ENCODE results near the gene TMPRSS11E. TPM values are rescaled to one million over a fixed set of nuclear protein-coding genes. Genes with fewer than 3 reads are reported as not detected.
"Not testable (repeated sequence)": the region's sequence is repeated elsewhere in the genome, so short reads cannot be mapped to it uniquely, and the experiment has no call there.

TMPRSS11E gene
- total and polyA plus RNA-seq, 10 donors = 0.03 to 0.60 (median 0.21) TPM; not detected in 4

DNA sequence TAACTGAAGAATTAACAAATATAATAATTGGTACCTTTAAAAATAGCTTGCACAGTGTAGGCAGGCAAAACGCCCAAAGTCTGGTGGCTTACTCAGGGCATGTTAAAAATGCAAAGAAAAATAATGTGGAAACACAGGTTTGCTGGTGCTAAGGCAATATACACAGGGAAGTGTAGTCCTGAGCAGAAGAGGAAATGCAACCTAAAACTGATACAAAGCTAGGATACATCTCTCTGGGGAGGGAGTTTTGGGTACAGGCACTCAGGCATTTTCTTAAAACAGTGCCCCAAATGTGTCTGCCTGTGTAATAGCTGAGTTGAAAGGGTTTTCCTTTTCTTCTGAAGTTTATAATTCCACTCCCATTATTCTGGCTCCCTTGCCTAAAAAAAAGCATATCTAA lies 47.4 kb downstream of the TMPRSS11E start:
- no peak overlapping the region for H3K27ac ChIP-seq
- no peaks in the 10 kb centered on the region for H3K27me3 ChIP-seq (replicated peaks in 1 of 7)
- WGBS, 5 donors = 2 to 6% (median 2%) methylated on average over 1 of the region's 1 CpG
- no peaks in the 10 kb centered on the region for H3K9me3 ChIP-seq
- H3K36me3 ChIP-seq = no peaks in the 10 kb centered on the region
- DNase-seq = no peak
- H3K4me3 ChIP-seq = no peak overlapping the region
- no peak for TF ChIP-seq POLR2AphosphoS5 (IDR thresholded peaks at IDR 0.05)
- TF ChIP-seq, protein P1, sequence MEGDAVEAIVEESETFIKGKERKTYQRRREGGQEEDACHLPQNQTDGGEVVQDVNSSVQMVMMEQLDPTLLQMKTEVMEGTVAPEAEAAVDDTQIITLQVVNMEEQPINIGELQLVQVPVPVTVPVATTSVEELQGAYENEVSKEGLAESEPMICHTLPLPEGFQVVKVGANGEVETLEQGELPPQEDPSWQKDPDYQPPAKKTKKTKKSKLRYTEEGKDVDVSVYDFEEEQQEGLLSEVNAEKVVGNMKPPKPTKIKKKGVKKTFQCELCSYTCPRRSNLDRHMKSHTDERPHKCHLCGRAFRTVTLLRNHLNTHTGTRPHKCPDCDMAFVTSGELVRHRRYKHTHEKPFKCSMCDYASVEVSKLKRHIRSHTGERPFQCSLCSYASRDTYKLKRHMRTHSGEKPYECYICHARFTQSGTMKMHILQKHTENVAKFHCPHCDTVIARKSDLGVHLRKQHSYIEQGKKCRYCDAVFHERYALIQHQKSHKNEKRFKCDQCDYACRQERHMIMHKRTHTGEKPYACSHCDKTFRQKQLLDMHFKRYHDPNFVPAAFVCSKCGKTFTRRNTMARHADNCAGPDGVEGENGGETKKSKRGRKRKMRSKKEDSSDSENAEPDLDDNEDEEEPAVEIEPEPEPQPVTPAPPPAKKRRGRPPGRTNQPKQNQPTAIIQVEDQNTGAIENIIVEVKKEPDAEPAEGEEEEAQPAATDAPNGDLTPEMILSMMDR (IDR thresholded peaks at IDR 0.05 in 8 of 11, conservative IDR thresholded peaks at IDR 0.05 in 3 of 11) = no peak
- no peak for TF ChIP-seq POLR2A (IDR thresholded peaks at IDR 0.05)
- intact Hi-C loops (cut with DNase I; ENCODE audit: low total_unique reads) = loop anchor here (5.0 kb wide), 1 partner anchor 138 kb away; no protein-coding TSS in a partner anchor
- peaks cover 0 to 10% (median 5%) of the 10 kb centered on the region in 6 donors for H3K4me1 ChIP-seq

DNA sequence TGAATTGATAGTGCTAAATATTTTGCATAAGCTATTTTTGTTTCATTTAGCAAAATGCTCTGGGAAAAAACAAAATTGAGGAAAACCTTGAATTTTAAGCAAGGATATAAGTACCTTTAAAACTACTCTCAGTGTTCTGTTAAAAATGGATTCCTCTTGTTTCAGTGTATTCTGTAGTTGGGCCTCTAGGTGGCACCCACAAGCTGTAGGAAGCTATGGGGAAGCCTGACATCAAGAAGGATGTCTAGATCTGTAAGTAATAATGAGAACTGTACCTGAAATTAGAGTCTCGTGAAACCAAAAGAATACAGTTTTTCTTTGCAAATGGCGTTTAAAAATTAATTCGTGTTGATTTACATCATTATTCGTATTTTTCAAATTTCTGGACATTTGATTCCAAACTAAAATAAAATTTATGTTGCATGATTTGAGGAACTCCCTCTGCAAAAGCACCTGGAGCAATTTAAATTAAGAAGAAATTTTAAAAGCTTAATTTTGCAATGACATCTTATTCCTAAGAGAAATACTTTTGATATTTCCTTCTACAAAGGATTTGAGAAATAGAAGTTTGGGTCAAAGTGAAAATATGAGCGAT lies 51.2 kb downstream of the TMPRSS11E start:
- 19 to 21% (median 20%) methylated on average over 5 of the region's 5 CpGs for WGBS, 5 donors

DNA sequence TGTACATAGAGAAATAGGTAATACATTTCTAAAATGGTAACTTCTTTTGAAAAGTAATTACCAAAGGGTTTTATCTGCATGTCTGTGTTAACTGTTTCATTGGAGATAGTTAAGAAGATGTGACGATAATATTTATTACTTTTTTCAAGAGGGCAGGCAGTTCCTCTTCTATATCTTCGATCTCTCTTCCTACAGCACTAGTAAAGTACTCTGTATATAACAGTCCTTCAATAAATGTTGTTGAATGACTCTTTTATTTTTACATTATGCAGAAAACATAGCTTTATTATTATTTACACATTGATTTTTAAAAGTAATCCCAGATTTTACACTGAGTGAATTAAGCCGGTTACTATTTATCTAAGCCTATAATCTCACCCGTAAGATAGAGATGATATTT lies 51.8 kb downstream of the TMPRSS11E start:
- 71 to 80% (median 75%) methylated on average over 4 of the region's 4 CpGs for WGBS, 5 donors
- H3K27me3 ChIP-seq (replicated peaks in 1 of 7) = no peaks in the 10 kb centered on the region
- no peak overlapping the region for H3K27ac ChIP-seq
- intact Hi-C loops (cut with DNase I; ENCODE audit: low total_unique reads) = no loop called here
- DNase-seq = no peak
- no peaks in the 10 kb centered on the region for H3K36me3 ChIP-seq
- TF ChIP-seq, protein P1 (IDR thresholded peaks at IDR 0.05 in 8 of 11, conservative IDR thresholded peaks at IDR 0.05 in 3 of 11) = no peak
- TF ChIP-seq POLR2A (IDR thresholded peaks at IDR 0.05) = no peak
- TF ChIP-seq POLR2AphosphoS5 (IDR thresholded peaks at IDR 0.05) = no peak
- H3K9me3 ChIP-seq = no peaks in the 10 kb centered on the region
- H3K4me3 ChIP-seq = no peak overlapping the region
- peaks cover 0 to 10% (median 5%) of the 10 kb centered on the region in 6 donors for H3K4me1 ChIP-seq

More for the DNA sequence above, 51.2 kb downstream of the TMPRSS11E start:
- intact Hi-C loops (cut with DNase I; ENCODE audit: low total_unique reads) = no loop called here
- Histone ChIP-seq H3K27me3 (replicated peaks in 1 of 7) (no peaks in the 10 kb centered on the region), H3K27ac (no peak overlapping the region), H3K9me3 (no peaks in the 10 kb centered on the region), H3K4me1 (peaks cover 0 to 10% (median 5%) of the 10 kb centered on the region in 6 donors), H3K36me3 (no peaks in the 10 kb centered on the region), H3K4me3 (no peak overlapping the region)
- TF ChIP-seq, protein P1 (IDR thresholded peaks at IDR 0.05 in 8 of 11, conservative IDR thresholded peaks at IDR 0.05 in 3 of 11) = peak; percentile 23 to 80 (median 65)
- no peak for TF ChIP-seq POLR2AphosphoS5 (IDR thresholded peaks at IDR 0.05)
- DNase-seq = peak; percentile 53

DNA sequence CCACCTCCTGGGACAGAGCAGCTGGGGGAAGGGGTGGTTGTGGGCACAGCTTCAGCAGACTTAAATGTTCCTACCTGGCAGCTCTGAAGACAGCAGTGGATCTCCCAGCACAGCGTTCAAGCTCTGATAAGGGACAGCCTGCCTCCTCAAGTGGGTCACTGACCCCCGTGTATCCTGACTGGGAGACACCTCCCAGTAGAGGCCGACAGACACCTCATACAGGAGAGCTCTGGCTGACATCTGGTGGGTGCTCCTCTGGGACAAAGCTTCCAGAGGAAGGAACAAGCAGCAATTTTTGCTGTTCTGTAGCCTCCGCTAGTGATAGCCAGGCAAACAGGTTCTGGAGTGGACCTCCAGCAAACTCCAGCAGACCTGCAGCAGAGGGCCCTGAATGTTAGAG lies 56.2 kb downstream of the TMPRSS11E start:
- intact Hi-C loops (cut with DNase I; ENCODE audit: low total_unique reads) = not testable (repeated sequence)

DNA sequence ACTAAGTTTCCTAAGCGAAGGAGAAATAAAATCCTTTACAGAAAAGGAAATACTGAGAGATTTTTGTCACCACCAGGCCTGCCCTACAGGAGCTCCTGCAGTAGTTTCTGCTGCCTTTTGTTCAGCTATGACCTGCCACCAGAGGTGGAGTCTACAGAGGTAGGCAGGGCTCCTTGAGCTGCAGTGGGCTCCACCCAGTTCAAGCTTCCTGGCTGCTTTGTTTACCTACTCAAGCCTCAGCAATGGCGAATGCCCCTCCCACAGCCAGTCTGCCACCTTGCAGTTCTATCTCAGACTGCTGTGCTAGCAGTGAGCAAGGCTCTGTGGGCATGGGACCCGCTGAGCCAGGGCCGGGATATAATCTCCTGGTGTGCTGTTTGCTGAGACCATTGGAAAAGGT lies 57.6 kb downstream of the TMPRSS11E start:
- H3K36me3 ChIP-seq; H3K27ac ChIP-seq; H3K4me1 ChIP-seq; H3K9me3 ChIP-seq; H3K27me3 ChIP-seq (replicated peaks in 1 of 7); H3K4me3 ChIP-seq: not testable (repeated sequence)
- WGBS, 5 donors = 85 to 94% (median 91%) methylated on average over 4 of the region's 4 CpGs
- intact Hi-C loops (cut with DNase I; ENCODE audit: low total_unique reads) = loop anchor here (5.0 kb wide), 1 partner anchor 122 kb away; no protein-coding TSS in a partner anchor
- peak; percentile 67 for DNase-seq

More for the DNA sequence above, 56.2 kb downstream of the TMPRSS11E start:
- not testable (repeated sequence) for H3K27ac ChIP-seq; H3K27me3 ChIP-seq (replicated peaks in 1 of 7); H3K36me3 ChIP-seq; H3K9me3 ChIP-seq; H3K4me1 ChIP-seq; H3K4me3 ChIP-seq
- DNase-seq = peak; percentile 47
- whole genome bisulfite sequencing, 5 donors = 77 to 91% (median 79%) methylated on average over 4 of the region's 4 CpGs

DNA sequence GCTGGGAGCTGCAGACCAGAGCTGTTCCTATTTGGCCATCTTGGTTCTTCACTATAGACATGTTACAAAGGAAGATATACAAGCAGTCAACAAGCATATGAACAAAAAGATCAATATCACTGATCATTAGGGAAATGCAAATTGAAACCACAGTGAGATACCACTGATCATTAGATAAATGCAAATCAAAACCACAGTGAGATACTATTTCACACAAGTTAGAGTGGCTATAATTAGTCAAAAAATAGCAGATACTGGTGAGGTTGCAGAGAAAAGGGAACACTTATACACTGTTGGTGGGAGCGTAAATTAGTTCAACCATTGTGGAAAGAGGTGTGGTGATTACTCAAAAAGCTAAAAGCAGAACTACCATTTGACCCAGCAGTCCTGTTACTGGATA lies 58.2 kb downstream of the TMPRSS11E start:
- H3K9me3 ChIP-seq; DNase-seq; H3K4me1 ChIP-seq; H3K27ac ChIP-seq; H3K4me3 ChIP-seq; H3K27me3 ChIP-seq (replicated peaks in 1 of 7); H3K36me3 ChIP-seq: not testable (repeated sequence)
- intact Hi-C loops (cut with DNase I; ENCODE audit: low total_unique reads) = loop anchor here (5.0 kb wide), 1 partner anchor 122 kb away; no protein-coding TSS in a partner anchor
- 71 to 95% (median 80%) methylated on average over 1 of the region's 1 CpG for WGBS, 5 donors
